ENCODE measurements around the gene ZDHHC11B.

Gene ZDHHC11B

DNA sequence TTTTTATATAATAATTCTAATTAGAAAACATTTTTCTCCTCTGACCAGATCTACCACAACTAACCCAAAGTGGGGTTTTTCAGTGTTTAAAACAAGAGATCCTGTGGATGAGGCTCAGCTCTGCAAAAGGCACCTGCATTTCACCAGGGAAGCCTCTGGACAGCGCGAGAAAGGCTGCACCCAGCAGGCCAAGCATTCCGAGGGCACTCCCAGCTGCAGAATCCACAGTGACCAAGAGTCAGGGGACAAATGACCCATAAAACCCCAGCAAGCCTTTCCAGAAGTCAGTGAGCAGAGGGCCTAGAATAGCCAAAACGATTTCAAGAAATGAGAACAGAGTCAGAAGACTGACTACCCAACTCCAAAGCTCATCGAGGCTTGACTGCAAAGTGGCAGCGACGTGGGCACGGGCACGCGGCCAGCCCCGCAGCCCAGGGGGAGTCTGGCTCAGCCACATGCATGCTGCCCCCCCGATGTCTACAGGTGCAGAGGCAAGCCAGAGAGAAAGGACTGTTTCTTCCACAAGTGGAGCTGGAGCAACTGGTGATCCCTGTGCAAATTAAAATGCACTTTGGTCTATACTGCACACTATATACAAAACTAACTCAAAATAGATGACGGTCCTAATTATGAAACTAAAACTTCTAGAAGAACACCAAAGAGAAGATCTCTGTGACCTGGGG is 117.6 kb downstream of the ZDHHC11B start:
- TF ChIP-seq ZNF384 (IDR thresholded peaks at IDR 0.05) = no peak
- TF ChIP-seq L3MBTL2 (conservative IDR thresholded peaks at IDR 0.05) = no peak
- no peak for TF ChIP-seq HDGF (IDR thresholded peaks at IDR 0.05; ENCODE audit: borderline replicate concordance)
- TF ChIP-seq BHLHE40 (IDR thresholded peaks at IDR 0.05; ENCODE audit: borderline replicate concordance) = no peak
- ChIA-PET POLR2A (no interaction called here), CTCF (interaction anchor here (1.0 kb wide), 1 partner anchor 9 kb away, joined by 3 read pairs; no protein-coding TSS in a partner anchor)
- DNase-seq (ENCODE audit: extremely low spot score) = no peak

DNA sequence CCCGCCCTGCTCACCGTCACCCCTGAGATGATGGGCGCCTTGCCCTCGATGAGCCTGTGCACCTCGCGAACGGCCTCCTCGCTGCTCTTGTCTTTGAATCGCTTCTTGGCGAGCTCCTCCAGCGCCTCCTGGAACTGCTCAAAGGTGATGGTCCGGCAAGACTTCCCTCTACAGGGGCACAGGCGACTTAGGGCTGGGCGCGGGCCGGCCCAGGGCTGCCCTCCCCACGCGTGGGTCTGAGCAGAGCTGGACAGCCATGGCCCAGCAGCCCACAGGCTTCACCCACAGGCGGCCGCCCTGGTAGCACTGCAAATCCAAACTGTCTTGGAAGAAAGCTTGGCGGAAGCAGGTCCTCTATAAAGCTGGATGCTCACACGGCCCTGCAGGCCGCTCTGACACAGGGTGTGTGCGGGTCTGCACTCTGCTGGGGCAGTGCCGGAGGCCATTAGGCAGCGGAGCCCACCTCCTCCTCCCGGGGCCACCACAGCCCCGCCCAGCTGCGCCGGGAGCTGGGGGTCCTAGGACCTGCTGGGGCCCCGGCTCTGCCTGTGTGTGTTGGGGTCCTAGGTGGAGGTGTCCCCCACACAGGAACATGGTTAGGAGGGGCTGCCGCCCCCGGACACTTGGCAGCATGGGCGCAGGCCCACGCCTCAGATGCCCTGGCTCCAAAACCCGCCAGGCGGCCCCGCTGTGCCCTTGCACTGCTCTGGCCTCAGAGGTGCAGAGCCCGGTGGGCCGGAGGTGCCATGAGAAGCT is 118.4 kb downstream of the ZDHHC11B start:
- CTCF ChIA-PET = interaction anchor here (1.0 kb wide), 1 partner anchor 9 kb away, joined by 3 read pairs; no protein-coding TSS in a partner anchor

DNA sequence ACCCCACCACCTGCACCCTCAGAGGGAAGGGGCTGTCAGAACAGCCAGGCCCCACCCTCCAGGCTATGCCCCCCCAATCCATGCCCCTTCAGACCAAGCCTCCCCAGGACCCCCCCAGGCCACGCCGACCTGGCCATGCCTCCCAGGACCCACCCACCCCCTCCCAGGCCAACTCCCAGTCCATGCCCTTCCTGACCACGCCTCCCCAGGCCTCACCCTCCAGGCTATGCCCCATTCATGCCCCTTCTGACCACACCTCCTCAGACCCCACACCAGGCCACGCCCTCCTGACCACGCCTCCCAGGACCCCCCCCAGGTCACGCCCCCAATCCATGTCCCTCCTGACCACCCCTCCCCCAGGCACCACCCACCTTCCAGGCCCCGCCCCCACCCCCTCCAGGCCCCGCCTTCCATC is 119.0 kb downstream of the ZDHHC11B start:
- POLR2A ChIA-PET = no interaction called here
- CTCF ChIA-PET = no interaction called here

More for the DNA sequence above, 118.4 kb downstream of the ZDHHC11B start:
- POLR2A ChIA-PET = no interaction called here
- no peak for DNase-seq (ENCODE audit: extremely low spot score)
- no peak for TF ChIP-seq FOXM1 (IDR thresholded peaks at IDR 0.05; ENCODE audit: borderline replicate concordance)
- TF ChIP-seq FOXA1 (IDR thresholded peaks at IDR 0.05) = no peak
- no peak for TF ChIP-seq TARDBP (IDR thresholded peaks at IDR 0.05)
- no peak for TF ChIP-seq L3MBTL2 (conservative IDR thresholded peaks at IDR 0.05)
- no peak for TF ChIP-seq HDGF (IDR thresholded peaks at IDR 0.05; ENCODE audit: borderline replicate concordance)
- TF ChIP-seq BHLHE40 (IDR thresholded peaks at IDR 0.05; ENCODE audit: borderline replicate concordance) = no peak
- TF ChIP-seq SUZ12 (IDR thresholded peaks at IDR 0.05) = no peak
- TF ChIP-seq ARNT (IDR thresholded peaks at IDR 0.05) = no peak
- TF ChIP-seq ZNF384 (IDR thresholded peaks at IDR 0.05) = no peak
- no peak for TF ChIP-seq ELF4 (IDR thresholded peaks at IDR 0.05)

DNA sequence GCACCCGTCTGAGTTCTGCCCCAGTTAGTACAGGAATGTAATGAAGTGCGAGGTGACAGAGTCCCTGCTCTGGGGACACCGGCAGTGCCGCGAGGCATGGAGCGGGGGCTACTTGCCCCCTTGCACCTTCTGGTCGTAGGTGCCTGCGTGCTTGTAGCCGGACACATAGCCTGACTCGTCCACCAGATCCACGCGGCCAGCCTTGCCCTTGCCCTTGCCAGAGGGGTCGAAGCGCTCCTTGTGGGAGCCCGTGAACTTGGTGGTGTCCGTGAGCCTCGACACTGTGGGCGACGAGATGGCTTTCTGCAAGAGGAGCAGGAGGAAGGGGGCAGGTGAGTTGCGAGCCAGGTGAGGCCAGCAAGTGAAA is 119.6 kb downstream of the ZDHHC11B start:
- ChIA-PET CTCF (no interaction called here), POLR2A (no interaction called here)
- TF ChIP-seq ELF4 (IDR thresholded peaks at IDR 0.05) (no peak), ZNF384 (IDR thresholded peaks at IDR 0.05) (no peak), BHLHE40 (IDR thresholded peaks at IDR 0.05; ENCODE audit: borderline replicate concordance) (no peak), L3MBTL2 (conservative IDR thresholded peaks at IDR 0.05) (no peak), SUZ12 (IDR thresholded peaks at IDR 0.05) (no peak), HDGF (IDR thresholded peaks at IDR 0.05; ENCODE audit: borderline replicate concordance) (no peak), FOXA1 (IDR thresholded peaks at IDR 0.05) (no peak), CTBP1 (IDR thresholded peaks at IDR 0.05; ENCODE audit: borderline replicate concordance) (no peak), SP1 (IDR thresholded peaks at IDR 0.05) (no peak)
- TF ChIP-seq, protein P1, sequence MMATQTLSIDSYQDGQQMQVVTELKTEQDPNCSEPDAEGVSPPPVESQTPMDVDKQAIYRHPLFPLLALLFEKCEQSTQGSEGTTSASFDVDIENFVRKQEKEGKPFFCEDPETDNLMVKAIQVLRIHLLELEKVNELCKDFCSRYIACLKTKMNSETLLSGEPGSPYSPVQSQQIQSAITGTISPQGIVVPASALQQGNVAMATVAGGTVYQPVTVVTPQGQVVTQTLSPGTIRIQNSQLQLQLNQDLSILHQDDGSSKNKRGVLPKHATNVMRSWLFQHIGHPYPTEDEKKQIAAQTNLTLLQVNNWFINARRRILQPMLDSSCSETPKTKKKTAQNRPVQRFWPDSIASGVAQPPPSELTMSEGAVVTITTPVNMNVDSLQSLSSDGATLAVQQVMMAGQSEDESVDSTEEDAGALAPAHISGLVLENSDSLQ (IDR thresholded peaks at IDR 0.05) = no peak
- DNase-seq (ENCODE audit: extremely low spot score) = no peak

More for the DNA sequence above, 119.0 kb downstream of the ZDHHC11B start:
- TF ChIP-seq HDGF (IDR thresholded peaks at IDR 0.05; ENCODE audit: borderline replicate concordance) (no peak), ELF4 (IDR thresholded peaks at IDR 0.05) (no peak), FOXA1 (IDR thresholded peaks at IDR 0.05) (no peak), TARDBP (IDR thresholded peaks at IDR 0.05) (no peak), FOXM1 (IDR thresholded peaks at IDR 0.05; ENCODE audit: borderline replicate concordance) (no peak), L3MBTL2 (conservative IDR thresholded peaks at IDR 0.05) (no peak), SUZ12 (IDR thresholded peaks at IDR 0.05) (no peak), ARNT (IDR thresholded peaks at IDR 0.05) (no peak), LEF1 (IDR thresholded peaks at IDR 0.05; ENCODE audit: borderline replicate concordance) (no peak), ZNF384 (IDR thresholded peaks at IDR 0.05) (no peak), FOXK2 (IDR thresholded peaks at IDR 0.05) (no peak), BHLHE40 (IDR thresholded peaks at IDR 0.05; ENCODE audit: borderline replicate concordance) (no peak), CTBP1 (IDR thresholded peaks at IDR 0.05; ENCODE audit: borderline replicate concordance) (no peak), NFRKB (IDR thresholded peaks at IDR 0.05) (no peak), SP1 (IDR thresholded peaks at IDR 0.05) (no peak)
- TF ChIP-seq, protein P1 (IDR thresholded peaks at IDR 0.05) = no peak
- no peak for DNase-seq (ENCODE audit: extremely low spot score)

DNA sequence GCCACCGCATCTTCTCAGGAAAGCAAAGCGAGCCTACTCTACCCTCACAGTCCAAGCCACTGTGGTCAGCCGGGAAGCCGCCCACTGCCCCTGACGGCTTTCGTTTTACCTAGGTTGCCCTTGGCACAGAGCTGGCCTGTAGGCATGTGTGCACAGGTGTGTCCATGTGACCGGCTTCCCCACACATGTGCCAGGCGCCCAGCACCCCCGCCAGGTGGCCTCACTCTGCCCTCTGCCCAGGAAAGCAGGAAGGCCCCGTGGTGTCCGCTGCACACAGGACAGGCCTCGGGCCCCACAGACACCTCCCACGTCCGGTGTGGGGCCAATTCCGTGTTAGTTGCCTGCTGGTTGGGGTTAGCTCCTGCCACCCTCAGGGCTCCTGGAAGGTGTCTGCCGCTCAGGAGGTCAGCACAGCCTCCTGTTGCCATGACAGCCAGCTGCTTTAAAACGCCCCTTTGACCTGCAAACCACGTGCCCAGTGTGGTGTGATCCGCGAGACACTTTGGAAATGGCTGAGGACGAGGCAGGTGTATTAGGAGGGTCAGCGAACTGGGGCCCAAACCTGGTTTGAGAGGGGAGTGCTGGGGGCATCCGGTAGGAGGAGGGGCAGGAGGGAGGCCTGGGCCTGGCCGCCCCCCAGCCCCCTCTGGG is 120.1 kb downstream of the ZDHHC11B start:
- ChIA-PET CTCF (no interaction called here), POLR2A (no interaction called here)
- TF ChIP-seq ZNF384 (IDR thresholded peaks at IDR 0.05) (no peak), CTBP1 (IDR thresholded peaks at IDR 0.05; ENCODE audit: borderline replicate concordance) (no peak), BHLHE40 (IDR thresholded peaks at IDR 0.05; ENCODE audit: borderline replicate concordance) (no peak), FOXM1 (IDR thresholded peaks at IDR 0.05; ENCODE audit: borderline replicate concordance) (no peak), LEF1 (IDR thresholded peaks at IDR 0.05; ENCODE audit: borderline replicate concordance) (no peak), NFRKB (IDR thresholded peaks at IDR 0.05) (no peak), ARNT (IDR thresholded peaks at IDR 0.05) (no peak), ELF4 (IDR thresholded peaks at IDR 0.05) (no peak), TARDBP (IDR thresholded peaks at IDR 0.05) (no peak), SP1 (IDR thresholded peaks at IDR 0.05) (no peak), SUZ12 (IDR thresholded peaks at IDR 0.05) (no peak), L3MBTL2 (conservative IDR thresholded peaks at IDR 0.05) (no peak), FOXA1 (IDR thresholded peaks at IDR 0.05) (no peak), HDGF (IDR thresholded peaks at IDR 0.05; ENCODE audit: borderline replicate concordance) (no peak), FOXK2 (IDR thresholded peaks at IDR 0.05) (no peak)
- TF ChIP-seq, protein P1 (IDR thresholded peaks at IDR 0.05) = no peak
- no peak for DNase-seq (ENCODE audit: extremely low spot score)

Measured in HEK293T (cell line).